ENCODE measurements around the gene CYSLTR1. TPM values are rescaled to one million over a fixed set of nuclear protein-coding genes. Genes with fewer than 3 reads are reported as not detected.
"Not testable (repeated sequence)": the region's sequence is repeated elsewhere in the genome, so short reads cannot be mapped to it uniquely, and the experiment has no call there.

The CYSLTR1 gene
- total and polyA plus RNA-seq, 4 experiments from 2014 or later, result 16.9 to 31.2 (median 28.2) TPM

DNA sequence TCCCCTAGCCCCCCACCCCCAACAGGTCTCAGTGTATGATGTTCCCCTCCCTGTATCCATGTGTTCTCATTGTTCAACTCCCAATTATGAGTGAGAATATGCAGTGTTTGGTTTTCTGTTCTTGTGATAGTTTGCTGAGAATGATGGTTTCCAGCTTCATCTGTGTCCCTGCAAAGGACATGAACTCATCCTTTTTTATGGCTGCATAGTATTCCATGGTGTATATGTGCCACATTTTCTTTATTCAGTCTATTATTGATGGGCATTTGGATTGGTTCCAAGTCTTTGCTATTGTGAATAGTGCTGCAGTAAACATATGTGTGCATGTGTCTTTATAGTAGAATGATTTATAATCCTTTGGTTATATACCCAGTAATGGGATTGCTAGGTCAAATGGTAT lies 101.4 kb downstream of the CYSLTR1 start:
- H3K27ac Mint-ChIP-seq; CTCF ChIA-PET (ENCODE audit: partially characterized antibody); intact Hi-C loops (cut with micrococcal nuclease); H3K4me1 Mint-ChIP-seq; H3K9me3 ChIP-seq (ENCODE audit: control insufficient read depth in 1 of 2, low read length in 2 of 2); H3K4me3 Mint-ChIP-seq; H3K27ac ChIP-seq (ENCODE audit: low read depth, low read length); H3K27me3 ChIP-seq (ENCODE audit: insufficient read depth, low read length); H3K4me1 ChIP-seq (ENCODE audit: insufficient read depth, low read length); H3K36me3 ChIP-seq (ENCODE audit: insufficient read depth, low read length); H3K36me3 Mint-ChIP-seq; H3K27me3 Mint-ChIP-seq; DNase-seq; POLR2A ChIA-PET (ENCODE audit: partially characterized antibody); H3K4me3 ChIP-seq (ENCODE audit: low read length in 2 of 2): not testable (repeated sequence)
- H3K9me3 Mint-ChIP-seq, result peaks cover 0 to 23% (median 10%) of the 10 kb centered on the region in 8 donors

Other genes starting within 250 kb of the CYSLTR1 start
- gene PGK1, start 223.4 kb downstream of the CYSLTR1 start, total RNA-seq, result 100 to 1,000 TPM; 205 to 209 TPM
- 100 to 1,000 TPM; 461 to 867 TPM for gene PGK1, start 223.4 kb downstream of the CYSLTR1 start, polyA plus RNA-seq
- gene TAF9B, start 188.0 kb downstream of the CYSLTR1 start, total RNA-seq, result 10 to 100 TPM; 23.6 to 28.3 TPM
- gene TAF9B, start 188.0 kb downstream of the CYSLTR1 start, polyA plus RNA-seq, result 10 to 100 TPM; 27.1 to 32.8 TPM

Measured in CD4-positive, alpha-beta memory T cell (primary cell).